Measurements from ENCODE around the gene TSACC. TPM values are rescaled to one million over a fixed set of nuclear protein-coding genes. Genes with fewer than 3 reads are reported as not detected.

The TSACC gene
- total and polyA plus RNA-seq, 8 donors: 0.56 TPM; not detected in 7

GRCh38 chr1:156360534-156360933 lies 22.2 kb downstream of the TSACC start:
- no peaks in the 10 kb centered on the region for H3K9me3 ChIP-seq
- H3K27me3 ChIP-seq: no peaks in the 10 kb centered on the region
- DNase-seq (no peak), ATAC-seq (no peak), FAIRE-seq (no peak)
- intact Hi-C loops (cut with DNase I): no loop called here
- 82 to 87% methylated on average over 11 of the region's 11 CpGs for WGBS, 2 donors
- H3K4me3 ChIP-seq: no peak overlapping the region
- TF ChIP-seq, protein P1, sequence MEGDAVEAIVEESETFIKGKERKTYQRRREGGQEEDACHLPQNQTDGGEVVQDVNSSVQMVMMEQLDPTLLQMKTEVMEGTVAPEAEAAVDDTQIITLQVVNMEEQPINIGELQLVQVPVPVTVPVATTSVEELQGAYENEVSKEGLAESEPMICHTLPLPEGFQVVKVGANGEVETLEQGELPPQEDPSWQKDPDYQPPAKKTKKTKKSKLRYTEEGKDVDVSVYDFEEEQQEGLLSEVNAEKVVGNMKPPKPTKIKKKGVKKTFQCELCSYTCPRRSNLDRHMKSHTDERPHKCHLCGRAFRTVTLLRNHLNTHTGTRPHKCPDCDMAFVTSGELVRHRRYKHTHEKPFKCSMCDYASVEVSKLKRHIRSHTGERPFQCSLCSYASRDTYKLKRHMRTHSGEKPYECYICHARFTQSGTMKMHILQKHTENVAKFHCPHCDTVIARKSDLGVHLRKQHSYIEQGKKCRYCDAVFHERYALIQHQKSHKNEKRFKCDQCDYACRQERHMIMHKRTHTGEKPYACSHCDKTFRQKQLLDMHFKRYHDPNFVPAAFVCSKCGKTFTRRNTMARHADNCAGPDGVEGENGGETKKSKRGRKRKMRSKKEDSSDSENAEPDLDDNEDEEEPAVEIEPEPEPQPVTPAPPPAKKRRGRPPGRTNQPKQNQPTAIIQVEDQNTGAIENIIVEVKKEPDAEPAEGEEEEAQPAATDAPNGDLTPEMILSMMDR (IDR thresholded peaks at IDR 0.05): no peak
- no peaks in the 10 kb centered on the region for H3K36me3 ChIP-seq
- no peak overlapping the region for H3K27ac ChIP-seq
- no peaks in the 10 kb centered on the region for H3K4me1 ChIP-seq

DNA sequence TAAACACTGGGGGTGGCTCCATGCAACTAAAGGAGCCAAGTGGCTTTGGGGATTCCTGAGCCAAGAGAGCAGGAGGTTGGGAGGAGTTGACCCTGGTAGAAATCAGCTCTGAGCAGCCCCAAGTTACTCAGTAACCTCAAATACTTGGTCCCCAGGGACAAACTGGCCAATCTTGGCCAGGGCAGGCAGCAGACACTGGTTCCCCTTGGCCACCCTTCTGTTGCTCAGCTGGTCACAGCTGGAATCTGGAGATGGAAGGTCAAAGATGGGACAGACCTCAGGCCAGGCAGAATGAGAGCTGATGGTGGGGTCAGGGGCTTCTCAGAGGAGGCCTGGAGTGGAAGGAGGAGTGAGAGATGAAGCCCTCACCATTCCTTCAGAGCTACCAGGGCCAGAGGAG lies 27.4 kb downstream of the TSACC start:
- H3K4me3 ChIP-seq: no peak overlapping the region
- TF ChIP-seq, protein P1 (IDR thresholded peaks at IDR 0.05): no peak
- DNase-seq (no peak), ATAC-seq (no peak), FAIRE-seq (no peak)
- H3K4me1 ChIP-seq: peaks cover 0 to 7% (median 5%) of the 10 kb centered on the region in 3 donors
- no peak overlapping the region for H3K27ac ChIP-seq
- no peaks in the 10 kb centered on the region for H3K9me3 ChIP-seq
- H3K27me3 ChIP-seq: no peaks in the 10 kb centered on the region
- intact Hi-C loops (cut with DNase I): no loop called here
- no peaks in the 10 kb centered on the region for H3K36me3 ChIP-seq

- no peak overlapping the region for H3K27ac ChIP-seq
- intact Hi-C loops (cut with DNase I): no loop called here
- no peak overlapping the region for H3K4me3 ChIP-seq
- no peaks in the 10 kb centered on the region for H3K27me3 ChIP-seq
- FAIRE-seq: no peak
- H3K9me3 ChIP-seq: no peaks in the 10 kb centered on the region
- no peak for DNase-seq
- TF ChIP-seq, protein P1 (IDR thresholded peaks at IDR 0.05): no peak
- WGBS, 2 donors: 89 to 91% methylated on average over 5 of the region's 5 CpGs
- no peak for ATAC-seq
- no peaks in the 10 kb centered on the region for H3K36me3 ChIP-seq
- H3K4me1 ChIP-seq: peaks cover 0 to 7% (median 5%) of the 10 kb centered on the region in 3 donors
These were observed 28.2 kb downstream of the TSACC start for GRCh38 chr1:156366378-156367166.

DNA sequence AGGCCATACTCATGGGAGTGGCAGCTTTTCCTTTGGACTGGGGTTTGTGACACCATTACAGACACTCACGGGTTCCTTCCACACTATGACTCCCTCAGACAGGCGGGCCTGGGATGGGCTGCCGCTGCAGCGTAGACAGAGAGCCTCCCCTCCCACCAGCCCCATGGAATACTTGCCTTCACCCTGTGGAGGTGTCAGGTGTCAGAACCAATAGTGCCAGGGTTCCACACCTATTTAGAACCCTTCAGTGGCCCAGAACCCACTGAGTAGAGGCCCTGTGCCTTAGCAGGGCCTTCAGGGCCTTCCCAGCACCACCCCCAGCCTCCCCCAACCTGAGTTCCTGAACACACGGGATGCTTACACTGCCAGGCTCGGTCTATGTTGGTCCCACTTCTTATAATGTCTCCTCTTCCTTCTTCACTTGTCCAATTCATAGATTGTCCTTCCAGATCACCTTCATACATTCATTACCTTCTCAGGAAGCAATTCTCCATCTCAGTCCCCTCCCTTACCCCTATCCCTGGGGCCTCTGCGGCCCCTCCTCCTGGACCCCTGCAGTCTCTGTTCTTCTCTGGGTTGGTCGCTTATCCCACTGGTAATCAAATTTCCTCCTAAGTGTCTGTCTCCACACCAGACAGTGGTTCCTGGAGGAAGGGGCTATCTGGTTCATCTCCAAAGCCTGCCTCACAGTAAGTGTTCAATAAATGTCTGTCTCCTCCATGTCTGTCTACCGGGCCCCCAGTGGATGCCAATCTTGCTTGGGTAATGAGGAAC lies 29.2 kb downstream of the TSACC start:
- no peak overlapping the region for H3K27ac ChIP-seq
- no peak overlapping the region for H3K4me3 ChIP-seq
- TF ChIP-seq, protein P1 (IDR thresholded peaks at IDR 0.05): no peak
- 88 to 95% methylated on average over 9 of the region's 9 CpGs for WGBS, 2 donors
- ATAC-seq (no peak), DNase-seq (no peak), FAIRE-seq (no peak)
- no peaks in the 10 kb centered on the region for H3K9me3 ChIP-seq
- intact Hi-C loops (cut with DNase I): no loop called here
- H3K36me3 ChIP-seq: no peaks in the 10 kb centered on the region
- no peaks in the 10 kb centered on the region for H3K27me3 ChIP-seq
- peaks cover 0 to 7% (median 5%) of the 10 kb centered on the region in 3 donors for H3K4me1 ChIP-seq

Measured in pancreas (tissue), 10 donors.